ENCODE data around the gene RCBTB2. TPM values are rescaled to one million over a fixed set of nuclear protein-coding genes. Genes with fewer than 3 reads are reported as not detected.

RCBTB2 gene
- total and polyA plus RNA-seq, 2 donors (not counting 3 experiments of a cell fraction or from before 2014, with no cell fraction given) = 10.7 to 12.6 TPM

DNA sequence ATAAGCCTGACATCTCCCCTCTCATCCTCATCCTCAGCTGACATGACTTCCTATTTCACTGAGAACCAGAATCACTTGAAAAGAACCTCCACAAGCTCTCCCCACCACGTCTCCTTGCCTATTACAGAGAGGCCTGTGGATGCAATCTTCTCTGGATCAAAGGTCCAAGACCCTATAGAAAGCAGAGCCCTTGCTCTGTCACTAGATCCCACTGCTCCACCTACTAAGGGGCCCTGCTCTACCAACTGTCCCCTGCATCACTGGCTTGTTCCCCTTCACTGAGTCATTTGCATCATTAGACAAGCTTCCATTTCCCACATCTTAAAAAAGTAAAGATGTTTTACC lies 40.8 kb downstream of the RCBTB2 start:
- Histone ChIP-seq H3K9me1 (replicated peaks; ENCODE audit: control insufficient read depth, extremely low read depth, insufficient read depth, low read length) (no peaks in the 10 kb centered on the region), H3K27me3 (ENCODE audit: control insufficient read depth in 2 of 2, insufficient read depth in 2 of 2, low read length in 2 of 2) (no peaks in the 10 kb centered on the region), H3K36me3 (ENCODE audit: control insufficient read depth in 2 of 2, extremely low read depth in 1 of 2, insufficient read depth in 2 of 2, low read length in 2 of 2) (no peaks in the 10 kb centered on the region), H3K79me2 (ENCODE audit: control insufficient read depth, insufficient read depth, low read length) (no peaks in the 10 kb centered on the region), H3K9me3 (replicated peaks; ENCODE audit: control insufficient read depth, insufficient read depth, low read length) (no peaks in the 10 kb centered on the region), H3K4me2 (ENCODE audit: insufficient read depth, low read length) (peak overlapping the region; percentile 88), H4K20me1 (replicated peaks; ENCODE audit: control insufficient read depth, extremely low read depth, insufficient read depth, low read length) (no peaks in the 10 kb centered on the region), H3K4me3 (replicated peaks in 1 of 3; ENCODE audit: insufficient read depth in 1 of 3, low read depth in 1 of 3, low read length in 3 of 3) (peak overlapping the region in 1 of 3 experiments; percentile 23), H3K9ac (replicated peaks; ENCODE audit: extremely low read depth, insufficient read depth, low read length) (no peak overlapping the region), H3K4me1 (ENCODE audit: control insufficient read depth, extremely low read depth, insufficient read depth, low read length) (peaks cover 50% of the 10 kb centered on the region), H2AFZ (ENCODE audit: low read depth, low read length) (peak overlapping the region; percentile 66), H3K27ac (ENCODE audit: insufficient read depth, low read depth, low read length) (peak overlapping the region; percentile 54)
- DNase-seq (ENCODE audit: low read depth, low spot score) = no peak
- ChIA-PET CTCF (interaction anchor here (1.0 to 1.7 kb wide), 2 partner anchors 41 to 88 kb away, joined by 3 to 9 read pairs; partner anchors contain the start of gene RCBTB2), POLR2A (interaction anchor here (1.2 kb wide), 1 partner anchor 41 kb away, joined by 3 read pairs; the partner anchor contains the start of gene RCBTB2)
- TF ChIP-seq POLR2A (IDR thresholded peaks at IDR 0.05; ENCODE audit: low read depth, low read length) (no peak), GATA2 (IDR thresholded peaks at IDR 0.05; ENCODE audit: insufficient read depth, insufficient read length, low read depth, low read length) (no peak), POLR2AphosphoS5 (IDR thresholded peaks at IDR 0.05; ENCODE audit: insufficient read depth, low read depth, low read length) (no peak), MYC (IDR thresholded peaks at IDR 0.05; ENCODE audit: low read depth, low read length) (no peak), JUN (IDR thresholded peaks at IDR 0.05; ENCODE audit: borderline replicate concordance, insufficient read depth, insufficient read length, low read depth) (no peak), EZH2 (IDR thresholded peaks at IDR 0.05; ENCODE audit: borderline replicate concordance, low read depth, low read length, severe bottlenecking) (no peak), FOS (IDR thresholded peaks at IDR 0.05; ENCODE audit: borderline replicate concordance, insufficient read depth, low read length) (no peak)
- TF ChIP-seq, protein P1, sequence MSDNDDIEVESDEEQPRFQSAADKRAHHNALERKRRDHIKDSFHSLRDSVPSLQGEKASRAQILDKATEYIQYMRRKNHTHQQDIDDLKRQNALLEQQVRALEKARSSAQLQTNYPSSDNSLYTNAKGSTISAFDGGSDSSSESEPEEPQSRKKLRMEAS (IDR thresholded peaks at IDR 0.05; ENCODE audit: insufficient read depth, insufficient read length) = no peak
- TF ChIP-seq, protein P2, sequence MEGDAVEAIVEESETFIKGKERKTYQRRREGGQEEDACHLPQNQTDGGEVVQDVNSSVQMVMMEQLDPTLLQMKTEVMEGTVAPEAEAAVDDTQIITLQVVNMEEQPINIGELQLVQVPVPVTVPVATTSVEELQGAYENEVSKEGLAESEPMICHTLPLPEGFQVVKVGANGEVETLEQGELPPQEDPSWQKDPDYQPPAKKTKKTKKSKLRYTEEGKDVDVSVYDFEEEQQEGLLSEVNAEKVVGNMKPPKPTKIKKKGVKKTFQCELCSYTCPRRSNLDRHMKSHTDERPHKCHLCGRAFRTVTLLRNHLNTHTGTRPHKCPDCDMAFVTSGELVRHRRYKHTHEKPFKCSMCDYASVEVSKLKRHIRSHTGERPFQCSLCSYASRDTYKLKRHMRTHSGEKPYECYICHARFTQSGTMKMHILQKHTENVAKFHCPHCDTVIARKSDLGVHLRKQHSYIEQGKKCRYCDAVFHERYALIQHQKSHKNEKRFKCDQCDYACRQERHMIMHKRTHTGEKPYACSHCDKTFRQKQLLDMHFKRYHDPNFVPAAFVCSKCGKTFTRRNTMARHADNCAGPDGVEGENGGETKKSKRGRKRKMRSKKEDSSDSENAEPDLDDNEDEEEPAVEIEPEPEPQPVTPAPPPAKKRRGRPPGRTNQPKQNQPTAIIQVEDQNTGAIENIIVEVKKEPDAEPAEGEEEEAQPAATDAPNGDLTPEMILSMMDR (IDR thresholded peaks at IDR 0.05; ENCODE audit: extremely low read depth in 1 of 2, insufficient read depth in 1 of 2, low read depth in 1 of 2, low read length in 2 of 2) = no peak
- BruUV-seq (replicated peaks) = no TSS peak
- no peak for FAIRE-seq
- dilution Hi-C loops (cut with MboI; ENCODE audit: extremely low pct_ligation_motif_present, low sequenced_read_pairs) = no loop called here
- intact Hi-C loops (cut with micrococcal nuclease) = no loop called here

Measured in endothelial cell of umbilical vein (primary cell).